HCT116 (cell line): ENCODE results near the gene PIAS4. TPM values are rescaled to one million over a fixed set of nuclear protein-coding genes. Genes with fewer than 3 reads are reported as not detected.
A peak's percentile ranks its signal among the peaks of the same experiment; 100 is the strongest.

Experiments
- ATAC-seq: fragments of 200-7000 bp; cut with Tn5 transposase; 2 replicates; pipeline ENCODE4 v1.9.1; 2020; ENCODE audit warnings: mild to moderate bottlenecking, moderate library complexity
- BruUV-seq: library from RNA; stranded (reverse); fragments of 400-500 nt; replicated peaks from 2 replicates; lab custom pipeline; 2021; lab: Mats Ljungman, UMichigan
- CTCF ChIA-PET: fragments of 300-600 bp; sonication (Branson Sonifier 250); formaldehyde crosslinking; loops from one replicate; lab custom pipeline; 2021; ENCODE audit warnings: antibody characterized with exemption; lab: Charles Lee
- POLR2A ChIA-PET: fragments of 300-600, 350-600 bp; sonication (Branson Sonifier 250); formaldehyde crosslinking; loops from one replicate; lab custom pipeline; 2021; ENCODE audit warnings: antibody characterized with exemption; lab: Charles Lee
- RAD21 ChIA-PET, 2 experiments: fragments of 300-600 bp; sonication (Branson Sonifier 250); formaldehyde crosslinking; loops; one replicate each; lab custom pipeline; 2023; ENCODE audit warnings: low total read pairs in 2 of 2; ENCODE audit not compliant: uncharacterized antibody in 2 of 2, unreplicated experiment in 2 of 2, low non-redundant PET in 1 of 2; lab: Charles Lee
- DNase-seq: peaks from one replicate; pipeline ENCODE4 v3.0.0-alpha.2; 2010; ENCODE audit warnings: low read depth, low spot score
- H2AFZ ChIP-seq: fragments of 200-600 bp; shearing (Covaris generic), sonication (generic); 2 replicates; pipeline ENCODE4 v1.6.1; 2017; ENCODE audit warnings: low read depth, mixed run types, mixed read lengths, antibody characterized with exemption, low read length; ENCODE audit not compliant: poor library complexity, severe bottlenecking
- H3K27ac ChIP-seq: 2 replicates; pipeline ENCODE4 v1.5.1; 2012; ENCODE audit warnings: low read depth, low read length
- H3K27me3 ChIP-seq: fragments of 200-600 bp; sonication (generic); 2 replicates; pipeline ENCODE4 v1.6.1; 2016; ENCODE audit warnings: mixed run types, low read length, mixed read lengths; ENCODE audit not compliant: insufficient read depth
- H3K36me3 ChIP-seq, 2 experiments: fragments of 200-500 bp in 1 of 2; fragments of 200-600 bp in 1 of 2; sonication (Bioruptor generic) in 1 of 2; sonication (generic) in 1 of 2; 2 replicates each; pipeline versions ENCODE4 v1.5.1 to v1.6.1; 2014 to 2016; ENCODE audit warnings: low read length in 2 of 2, inconsistent platforms in 1 of 2, mixed read lengths in 1 of 2, mixed run types in 1 of 2; ENCODE audit not compliant: insufficient read depth in 2 of 2, control insufficient read depth in 1 of 2
- H3K4me1 ChIP-seq, 2 experiments: fragments of 200-600 bp in 1 of 2; sonication (generic) in 1 of 2; 2 replicates each; pipeline versions ENCODE4 v1.5.1 to v1.6.1; 2012 to 2017; ENCODE audit warnings: low read length in 2 of 2, inconsistent platforms in 1 of 2, mild to moderate bottlenecking in 1 of 2, mixed read lengths in 1 of 2, mixed run types in 1 of 2, moderate library complexity in 1 of 2; ENCODE audit not compliant: insufficient read depth in 2 of 2, control insufficient read depth in 1 of 2
- H3K4me2 ChIP-seq: fragments of 200-600 bp; sonication (generic); 2 replicates; pipeline ENCODE4 v1.6.1; 2017; ENCODE audit warnings: mixed run types, low read length, mixed read lengths
- H3K4me3 ChIP-seq, 2 experiments: fragments of 200-600 bp in 1 of 2; sonication (generic) in 1 of 2; replicated peaks in 1 of 2; 2 replicates each; pipeline ENCODE4 v1.5.1; 2011 to 2016; ENCODE audit warnings: low read length in 2 of 2, control low read depth in 1 of 2, low read depth in 1 of 2, mild to moderate bottlenecking in 1 of 2, mixed read lengths in 1 of 2, mixed run types in 1 of 2
- H3K79me2 ChIP-seq: fragments of 200-600 bp; sonication (generic); 2 replicates; pipeline ENCODE4 v1.6.1; 2017; ENCODE audit warnings: mild to moderate bottlenecking, mixed run types, low read length, moderate library complexity, mixed read lengths; ENCODE audit not compliant: insufficient read depth
- H3K9ac ChIP-seq: fragments of 200-600 bp; sonication (generic); 2 replicates; pipeline ENCODE4 v1.6.1; 2016; ENCODE audit warnings: low read length, mixed read lengths
- H3K9me2 ChIP-seq: fragments of 200-600 bp; sonication (generic), shearing (Covaris generic); 2 replicates; pipeline ENCODE4 v1.6.1; 2017; ENCODE audit warnings: mixed run types, mild to moderate bottlenecking, moderate library complexity; ENCODE audit not compliant: insufficient read depth
- H3K9me3 ChIP-seq, 2 experiments: fragments of 200-500 bp in 1 of 2; fragments of 200-600 bp in 1 of 2; sonication (Bioruptor generic) in 1 of 2; sonication (generic) in 1 of 2; 2 replicates each; pipeline ENCODE4 v1.6.1; 2014 to 2017; ENCODE audit warnings: low read length in 2 of 2, mixed read lengths in 2 of 2, inconsistent platforms in 1 of 2, low read depth in 1 of 2, mild to moderate bottlenecking in 1 of 2, mixed run types in 1 of 2, moderate library complexity in 1 of 2; ENCODE audit not compliant: control insufficient read depth in 1 of 2, insufficient read depth in 1 of 2
- H4K20me1 ChIP-seq: fragments of 200-600 bp; sonication (generic), shearing (Covaris generic); 2 replicates; pipeline ENCODE4 v1.6.1; 2017; ENCODE audit warnings: mixed run types, mild to moderate bottlenecking, moderate library complexity; ENCODE audit not compliant: insufficient read depth
- CEBPB ChIP-seq: IDR thresholded peaks from 2 replicates; pipeline ENCODE4 v1.6.1; 2012; ENCODE audit warnings: low read depth
- ELF1 ChIP-seq: IDR thresholded peaks from 2 replicates; pipeline ENCODE4 v1.6.1; 2012; ENCODE audit warnings: low read depth, borderline replicate concordance
- JUND ChIP-seq: IDR thresholded peaks from 2 replicates; pipeline ENCODE4 v1.6.1; 2012
- POLR2AphosphoS5 ChIP-seq: IDR thresholded peaks from 2 replicates; pipeline ENCODE4 v1.6.1; 2011; ENCODE audit warnings: mild to moderate bottlenecking, low read depth, low read length, moderate library complexity
- RAD21 ChIP-seq: IDR thresholded peaks from 2 replicates; pipeline ENCODE4 v1.6.1; 2012; ENCODE audit warnings: low read depth, mild to moderate bottlenecking
- SP1 ChIP-seq: IDR thresholded peaks from 2 replicates; pipeline ENCODE4 v1.6.1; 2012; ENCODE audit warnings: low read depth
- SRF ChIP-seq: IDR thresholded peaks from 2 replicates; pipeline ENCODE4 v1.6.1; 2012; ENCODE audit warnings: low read depth
- ZBTB33 ChIP-seq: IDR thresholded peaks from 2 replicates; pipeline ENCODE4 v1.6.1; 2011; ENCODE audit warnings: mild to moderate bottlenecking, low read length, moderate library complexity; ENCODE audit not compliant: insufficient replicate concordance; ENCODE audit errors: extremely low read depth
- ZFX ChIP-seq: fragments of 450-650 bp; IDR thresholded peaks from 2 replicates; pipeline ENCODE4 v1.6.1; 2017
- intact Hi-C: fragments of 100-400 bp; cut with micrococcal nuclease; formaldehyde crosslinking; loops from 2 replicates; pipeline ENCODE4 v1.10.0; 2022
- total RNA-seq: library from RNA; stranded (reverse); gene quantifications from one replicate; pipeline ENCODE4 v1.2.1, GENCODE V29; 2021; ENCODE audit not compliant: unreplicated experiment

The PIAS4 gene
- total RNA-seq, 1 experiment from 2014 or later, result 28.4 TPM

- no peak overlapping the region for H3K4me3 ChIP-seq
- CTCF ChIA-PET, result no interaction called here
- RAD21 ChIA-PET, result no interaction called here
- peaks cover 0 to 8% of the 10 kb centered on the region in 2 experiments; a peak in 2 of 4 replicates for H3K4me1 ChIP-seq
- H3K9me3 ChIP-seq, result no peaks in the 10 kb centered on the region
- H3K27ac ChIP-seq, result no peak overlapping the region
- H3K79me2 ChIP-seq, result no peaks in the 10 kb centered on the region
- BruUV-seq, result TSS peak; percentile 25
- POLR2A ChIA-PET, result no interaction called here
- no peak overlapping the region for H2AFZ ChIP-seq
- TF ChIP-seq POLR2AphosphoS5 (peak; percentile 45; the same call in 1 of the 2 replicates), SRF (no peak)
- TF ChIP-seq, all 23 proteins: peak for 1
- H3K4me2 ChIP-seq, result no peak overlapping the region
- intact Hi-C loops, result no loop called here
- DNase-seq, result no peak
- ATAC-seq, result no peak
- no peaks in the 10 kb centered on the region for H3K9me2 ChIP-seq
- H3K27me3 ChIP-seq, result no peaks in the 10 kb centered on the region
- no peak overlapping the region for H3K9ac ChIP-seq
- H3K36me3 ChIP-seq, result no peaks in the 10 kb centered on the region; a peak in 1 of 4 replicates
- H4K20me1 ChIP-seq, result no peaks in the 10 kb centered on the region
These were observed 80.5 kb downstream of the PIAS4 start for GRCh38 chr19:4087787-4088679.

- no peaks in the 10 kb centered on the region for H3K9me3 ChIP-seq
- peaks cover 0 to 8% of the 10 kb centered on the region in 2 experiments; a peak in 2 of 4 replicates for H3K4me1 ChIP-seq
- no peaks in the 10 kb centered on the region for H3K9me2 ChIP-seq
- no peak for DNase-seq
- no peaks in the 10 kb centered on the region; a peak in 1 of 4 replicates for H3K36me3 ChIP-seq
- H2AFZ ChIP-seq, result no peak overlapping the region
- no peak overlapping the region for H3K4me2 ChIP-seq
- POLR2A ChIA-PET, result no interaction called here
- H3K27ac ChIP-seq, result no peak overlapping the region
- RAD21 ChIA-PET, result no interaction called here
- H3K4me3 ChIP-seq, result no peak overlapping the region
- no peak for ATAC-seq
- TF ChIP-seq ELF1 (no peak), ZBTB33 (no peak), POLR2AphosphoS5 (no peak), ZFX (no peak), SP1 (no peak), JUND (no peak), CEBPB (no peak), RAD21 (no peak)
- no peaks in the 10 kb centered on the region for H3K27me3 ChIP-seq
- intact Hi-C loops, result no loop called here
- H3K79me2 ChIP-seq, result no peaks in the 10 kb centered on the region
- no peaks in the 10 kb centered on the region for H4K20me1 ChIP-seq
- BruUV-seq, result no TSS peak
- CTCF ChIA-PET, result no interaction called here
- H3K9ac ChIP-seq, result no peak overlapping the region
These were observed 81.4 kb downstream of the PIAS4 start for GRCh38 chr19:4088975-4089374.
